H54 (cell line): Measurements from ENCODE around the gene APIP.
"Not testable (repeated sequence)": the region's sequence is repeated elsewhere in the genome, so short reads cannot be mapped to it uniquely, and the experiment has no call there.

Experiments used
- DNase-seq: peaks from one replicate; pipeline ENCODE4 v3.0.0; 2011; ENCODE audit warnings: low spot score, mixed read lengths; ENCODE audit not compliant: insufficient read length
- FAIRE-seq: peaks from 3 replicates; lab custom pipeline; 2011; peaks lifted over from hg19 to GRCh38; lab: Jason Lieb, UNC
- POLR2A ChIP-seq: IDR thresholded peaks from 2 replicates; pipeline ENCODE4 v1.6.1; 2011; ENCODE audit warnings: low read depth, mild to moderate bottlenecking, low read length

APIP gene

DNA sequence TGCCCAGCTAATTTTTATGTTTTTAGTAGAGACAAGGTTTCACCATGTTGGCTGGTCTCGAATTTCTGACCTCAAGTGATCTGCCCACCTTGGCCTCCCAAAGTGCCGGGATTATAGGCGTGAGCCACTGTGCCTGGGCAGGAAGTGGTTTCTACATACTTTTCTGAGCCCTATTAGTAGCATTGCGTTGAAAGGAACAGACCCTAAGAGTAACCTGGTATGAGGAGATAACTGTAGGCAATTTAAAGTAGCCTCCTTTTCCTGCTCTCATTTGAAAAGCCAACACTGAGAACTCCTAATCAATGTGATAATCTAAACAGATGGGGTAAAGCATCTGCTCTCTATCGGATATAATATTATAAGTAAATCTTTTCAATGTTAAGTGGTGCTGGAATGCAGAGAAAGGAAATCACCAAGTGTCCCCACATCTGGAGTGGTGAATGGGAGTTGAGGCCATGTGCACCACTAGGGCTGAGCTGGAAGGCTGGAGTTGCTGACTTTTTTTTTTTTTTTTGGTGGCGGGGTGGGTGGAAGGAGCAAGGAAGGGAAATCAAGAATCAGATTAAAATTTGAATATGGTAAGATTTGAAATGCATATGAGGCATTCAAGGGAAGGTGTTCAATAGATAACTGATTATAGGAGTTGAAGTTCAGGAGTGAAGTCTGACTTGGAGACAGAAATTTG lies 20.9 kb upstream of the APIP start:
- TF ChIP-seq POLR2A, result no peak
- FAIRE-seq, result no peak
- DNase-seq, result no peak

GRCh38 chr11:34929794-34930763 lies 13.9 kb upstream of the APIP start:
- FAIRE-seq, result peak; percentile 70
- no peak for TF ChIP-seq POLR2A
- DNase-seq, result no peak

DNA sequence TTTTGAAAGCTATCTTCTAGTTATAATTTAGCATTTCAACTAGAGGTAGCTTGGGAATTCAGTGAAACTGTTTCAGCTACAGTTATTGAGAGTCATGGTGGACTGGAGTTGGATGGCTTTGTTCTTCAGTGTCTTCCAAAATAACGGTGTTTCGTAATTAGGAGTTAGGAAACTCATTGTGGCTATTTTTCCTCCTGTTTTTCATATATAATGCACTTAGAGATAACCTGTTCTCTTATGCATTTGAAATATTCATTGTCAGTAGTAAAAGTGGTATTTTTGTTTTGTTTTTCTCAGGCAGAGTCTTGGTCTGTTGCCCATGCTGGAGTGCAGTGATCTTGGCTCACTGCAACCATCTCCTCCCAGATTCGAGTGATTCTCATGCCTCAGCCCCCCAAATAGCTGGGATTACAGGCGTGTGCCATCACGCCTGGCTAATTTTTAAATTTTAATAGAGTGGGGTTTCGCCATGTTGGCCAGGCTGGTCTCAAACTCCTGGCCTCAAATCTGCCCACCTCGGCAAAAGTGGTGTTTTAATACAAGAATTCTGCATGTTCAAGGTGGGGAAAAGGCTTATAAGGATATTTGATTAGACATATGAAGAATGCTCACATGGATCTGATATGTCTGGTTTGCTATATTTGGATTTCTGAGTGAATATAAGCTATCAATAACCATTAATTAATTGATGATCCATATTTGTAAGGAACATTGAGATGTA lies 12.9 kb upstream of the APIP start:
- peak; percentile 60 for FAIRE-seq
- no peak for DNase-seq
- no peak for TF ChIP-seq POLR2A

DNA sequence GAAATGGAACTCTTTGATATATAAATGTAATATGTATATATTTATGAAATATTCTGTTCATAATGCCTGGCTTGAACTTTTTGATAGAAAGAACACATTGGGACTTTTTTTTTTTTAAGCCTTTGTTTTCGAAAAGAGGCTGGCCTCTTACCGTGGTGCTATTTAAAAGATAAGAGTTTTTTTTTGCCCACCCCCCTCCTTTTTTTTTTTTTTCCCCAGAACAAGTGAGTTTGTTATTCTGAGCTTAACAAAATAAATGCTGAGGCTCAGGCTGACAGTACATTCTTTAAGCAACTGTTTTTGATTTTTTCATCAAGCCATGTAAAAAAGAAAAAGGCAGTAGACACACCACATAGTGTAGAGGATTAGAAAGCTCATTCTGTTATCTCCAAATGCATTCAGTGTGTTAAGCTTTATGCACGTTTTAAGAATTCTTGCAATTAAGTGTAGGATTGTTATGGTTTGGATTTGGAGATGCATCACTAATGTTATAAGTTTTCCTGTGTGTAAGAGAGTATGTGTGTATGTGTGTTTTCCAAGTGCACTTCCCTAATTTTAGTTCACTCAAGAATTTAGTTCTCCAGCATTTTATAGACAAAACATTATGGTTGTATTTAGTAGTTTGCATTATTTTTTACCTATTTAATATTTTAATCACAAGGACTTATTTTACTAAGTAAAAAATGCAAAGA lies 12.2 kb upstream of the APIP start:
- FAIRE-seq (peak; percentile 45), DNase-seq (no peak)
- TF ChIP-seq POLR2A, result no peak

- TF ChIP-seq POLR2A, result no peak
- FAIRE-seq (peak; percentile 60), DNase-seq (no peak)
These were observed 10.6 kb upstream of the APIP start for GRCh38 chr11:34926831-34927132.

- TF ChIP-seq POLR2A, result no peak
- FAIRE-seq, result peak; percentile 90
- DNase-seq, result no peak
These were observed 10.1 kb upstream of the APIP start for GRCh38 chr11:34926101-34926830.

DNA sequence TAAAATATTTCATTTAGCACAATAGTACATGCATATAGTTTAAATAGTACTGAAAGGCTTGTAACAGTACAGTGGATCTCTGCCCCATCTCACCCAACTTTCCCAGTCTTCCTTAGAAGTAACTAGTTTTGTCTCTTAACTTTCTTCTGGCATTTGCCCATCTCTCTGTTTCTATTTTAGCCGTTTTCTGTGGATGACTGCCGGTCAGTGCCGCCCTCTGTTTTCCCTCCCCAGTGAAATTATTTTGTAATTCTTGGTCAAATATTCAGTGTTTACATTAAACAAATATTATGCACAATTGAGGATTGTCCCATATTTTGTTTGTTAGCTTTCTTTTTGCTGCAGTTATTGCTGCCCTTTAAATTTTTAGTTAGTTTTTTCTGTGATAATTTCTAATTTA lies 8.5 kb upstream of the APIP start:
- no peak for FAIRE-seq
- TF ChIP-seq POLR2A, result no peak
- DNase-seq, result no peak

DNA sequence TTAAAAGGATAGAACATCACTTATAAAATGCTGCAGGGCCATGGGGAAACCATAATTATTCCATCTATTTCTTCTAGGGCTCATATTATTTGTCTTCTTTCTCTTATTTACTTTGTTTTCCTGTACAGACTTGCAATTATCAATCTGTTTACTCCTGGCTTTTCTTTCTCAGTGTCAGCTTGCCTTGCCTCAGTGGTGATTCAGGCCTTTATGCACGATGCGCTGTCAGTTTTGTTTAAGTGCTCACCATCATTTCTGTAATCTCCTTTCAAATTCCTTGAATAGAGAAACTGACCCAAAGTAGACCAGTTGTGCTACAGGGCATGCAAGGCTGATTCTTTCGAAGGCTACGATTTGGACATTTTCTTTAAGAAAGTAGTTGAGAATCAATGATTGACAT lies 5.0 kb upstream of the APIP start:
- FAIRE-seq (no peak), DNase-seq (no peak)
- no peak for TF ChIP-seq POLR2A

DNA sequence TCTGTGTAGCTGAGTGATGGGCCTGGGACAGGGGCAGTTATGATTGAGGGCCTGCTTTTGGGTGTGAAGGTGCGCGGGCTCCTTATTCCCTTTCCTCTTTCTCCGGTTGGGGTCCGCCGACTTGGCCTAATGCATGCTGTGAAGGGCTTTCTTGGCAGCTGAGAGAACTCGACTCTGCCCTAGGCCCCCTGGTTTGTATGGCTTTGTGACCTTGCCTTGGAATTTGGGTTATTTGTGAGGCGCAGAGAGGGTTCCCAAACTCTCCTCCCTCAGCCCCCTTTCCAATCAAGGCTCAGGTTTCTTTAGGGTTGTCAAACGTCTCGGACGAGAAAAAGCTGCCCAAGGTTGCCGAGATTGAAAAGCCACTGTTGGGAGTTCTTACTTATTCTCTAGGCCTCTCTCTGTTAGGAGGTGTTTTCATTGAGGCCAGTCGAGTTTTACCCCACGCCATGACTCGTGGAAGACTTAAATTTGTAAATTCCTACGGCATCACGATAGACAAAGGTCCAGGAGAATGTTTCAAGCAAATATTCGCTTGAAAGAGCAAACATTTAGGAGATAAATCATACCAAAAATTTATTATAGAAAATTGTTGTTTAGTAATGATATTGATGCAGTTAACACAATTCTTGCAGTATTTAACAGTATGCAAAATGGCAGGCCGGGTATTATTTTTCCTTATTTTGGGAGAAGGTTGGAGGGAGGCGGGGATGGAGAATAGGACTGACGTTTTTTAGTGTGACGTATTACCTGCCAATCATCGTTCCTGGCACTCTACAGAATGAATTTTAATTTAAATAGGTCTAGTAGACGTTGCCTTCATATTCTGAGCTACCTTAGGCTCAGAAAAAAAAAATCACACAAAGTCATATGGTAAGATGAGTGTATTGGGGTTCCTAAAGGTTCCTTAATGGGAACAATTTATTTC lies 928 bp upstream of the APIP start:
- DNase-seq (peak; percentile 12), FAIRE-seq (no peak)
- TF ChIP-seq POLR2A, result no peak

GRCh38 chr11:34915136-34916014 lies 804 bp downstream of the APIP start:
- no peak for DNase-seq
- no peak for FAIRE-seq
- TF ChIP-seq POLR2A, result no peak

GRCh38 chr11:34913556-34913955 lies 2.6 kb downstream of the APIP start:
- not testable (repeated sequence) for DNase-seq, FAIRE-seq
